ENCODE results near the gene SNCG. TPM values are rescaled to one million over a fixed set of nuclear protein-coding genes. Genes with fewer than 3 reads are reported as not detected.
"Not testable (repeated sequence)": the region's sequence is repeated elsewhere in the genome, so short reads cannot be mapped to it uniquely, and the experiment has no call there.

The SNCG gene
- total RNA-seq, 1 experiment from 2014 or later: 38.1 TPM

- no peak for DNase-seq
- Histone ChIP-seq H3K27me3 (no peaks in the 10 kb centered on the region), H3K4me3 (no peak overlapping the region), H3K9me3 (replicated peaks) (no peaks in the 10 kb centered on the region), H3K27ac (no peak overlapping the region), H3K4me1 (no peaks in the 10 kb centered on the region; the same call in none of the 2 replicates), H3K36me3 (no peaks in the 10 kb centered on the region)
These were observed 16.4 kb upstream of the SNCG start for GRCh38 chr10:86941991-86942421.

GRCh38 chr10:86942441-86943315, 15.7 kb upstream of the SNCG start:
- H3K27me3 ChIP-seq: no peaks in the 10 kb centered on the region
- no peak overlapping the region for H3K27ac ChIP-seq
- no peak for DNase-seq
- no peaks in the 10 kb centered on the region; the same call in none of the 2 replicates for H3K4me1 ChIP-seq
- no peak overlapping the region for H3K4me3 ChIP-seq
- H3K9me3 ChIP-seq (replicated peaks): no peaks in the 10 kb centered on the region
- no peaks in the 10 kb centered on the region for H3K36me3 ChIP-seq

GRCh38 chr10:86943316-86944030, 14.9 kb upstream of the SNCG start:
- H3K4me3 ChIP-seq: no peak overlapping the region
- no peaks in the 10 kb centered on the region for H3K36me3 ChIP-seq
- H3K27ac ChIP-seq: no peak overlapping the region
- H3K9me3 ChIP-seq (replicated peaks): no peaks in the 10 kb centered on the region
- no peaks in the 10 kb centered on the region; the same call in none of the 2 replicates for H3K4me1 ChIP-seq
- H3K27me3 ChIP-seq: no peaks in the 10 kb centered on the region
- DNase-seq: no peak

GRCh38 chr10:86944031-86944419, 14.4 kb upstream of the SNCG start:
- Histone ChIP-seq H3K36me3 (no peaks in the 10 kb centered on the region), H3K27me3 (no peaks in the 10 kb centered on the region), H3K9me3 (replicated peaks) (no peaks in the 10 kb centered on the region), H3K27ac (no peak overlapping the region), H3K4me3 (no peak overlapping the region), H3K4me1 (no peaks in the 10 kb centered on the region; the same call in none of the 2 replicates)
- no peak for DNase-seq

- Histone ChIP-seq H3K4me3 (no peak overlapping the region), H3K9me3 (replicated peaks) (no peaks in the 10 kb centered on the region), H3K36me3 (no peaks in the 10 kb centered on the region), H3K27me3 (no peaks in the 10 kb centered on the region), H3K4me1 (no peaks in the 10 kb centered on the region; the same call in none of the 2 replicates), H3K27ac (no peak overlapping the region)
- DNase-seq: no peak
These were observed 13.9 kb upstream of the SNCG start for GRCh38 chr10:86944471-86944870.

GRCh38 chr10:86944907-86945306, 13.5 kb upstream of the SNCG start:
- no peak overlapping the region for H3K4me3 ChIP-seq
- H3K27me3 ChIP-seq: no peaks in the 10 kb centered on the region
- DNase-seq: no peak
- H3K27ac ChIP-seq: no peak overlapping the region
- H3K36me3 ChIP-seq: no peaks in the 10 kb centered on the region
- H3K4me1 ChIP-seq: no peaks in the 10 kb centered on the region; the same call in none of the 2 replicates
- H3K9me3 ChIP-seq (replicated peaks): no peaks in the 10 kb centered on the region

- no peaks in the 10 kb centered on the region for H3K9me3 ChIP-seq (replicated peaks)
- peak; percentile 70 to 77 for DNase-seq
- H3K4me3 ChIP-seq: peak overlapping the region; percentile 34
- no peak overlapping the region for H3K27ac ChIP-seq
- H3K36me3 ChIP-seq: no peaks in the 10 kb centered on the region
- H3K27me3 ChIP-seq: no peaks in the 10 kb centered on the region
- no peaks in the 10 kb centered on the region; the same call in none of the 2 replicates for H3K4me1 ChIP-seq
These were observed 12.8 kb upstream of the SNCG start for GRCh38 chr10:86945361-86946212.

- Histone ChIP-seq H3K4me1 (no peaks in the 10 kb centered on the region; the same call in none of the 2 replicates), H3K36me3 (no peaks in the 10 kb centered on the region), H3K4me3 (no peak overlapping the region), H3K27me3 (no peaks in the 10 kb centered on the region), H3K27ac (no peak overlapping the region), H3K9me3 (replicated peaks) (no peaks in the 10 kb centered on the region)
- DNase-seq: peak; percentile 49 to 58
These were observed 11.9 kb upstream of the SNCG start for GRCh38 chr10:86946213-86947155.

GRCh38 chr10:86947806-86948205, 10.6 kb upstream of the SNCG start:
- not testable (repeated sequence) for DNase-seq; H3K36me3 ChIP-seq; H3K27ac ChIP-seq; H3K27me3 ChIP-seq; H3K4me3 ChIP-seq; H3K4me1 ChIP-seq; H3K9me3 ChIP-seq (replicated peaks)

GRCh38 chr10:86950349-86950748, 8.1 kb upstream of the SNCG start:
- no peaks in the 10 kb centered on the region for H3K27me3 ChIP-seq
- no peak overlapping the region for H3K27ac ChIP-seq

GRCh38 chr10:86951184-86951761, 7.1 kb upstream of the SNCG start:
- H3K36me3 ChIP-seq: no peaks in the 10 kb centered on the region
- H3K4me1 ChIP-seq: no peaks in the 10 kb centered on the region
- no peak for DNase-seq
- H3K4me3 ChIP-seq: no peak overlapping the region
- H3K27ac ChIP-seq: no peak overlapping the region
- no peaks in the 10 kb centered on the region for H3K9me3 ChIP-seq (replicated peaks)
- H3K27me3 ChIP-seq: no peaks in the 10 kb centered on the region

More at GRCh38 chr10:86950349-86950748, 8.1 kb upstream of the SNCG start:
- H3K9me3 ChIP-seq (replicated peaks): no peaks in the 10 kb centered on the region
- H3K4me3 ChIP-seq: no peak overlapping the region
- no peak for DNase-seq
- no peaks in the 10 kb centered on the region; the same call in none of the 2 replicates for H3K4me1 ChIP-seq
- no peaks in the 10 kb centered on the region for H3K36me3 ChIP-seq

- Histone ChIP-seq H3K27me3 (no peaks in the 10 kb centered on the region), H3K36me3 (no peaks in the 10 kb centered on the region), H3K4me3 (no peak overlapping the region), H3K9me3 (replicated peaks) (no peaks in the 10 kb centered on the region), H3K4me1 (no peaks in the 10 kb centered on the region; the same call in 1 of the 2 replicates), H3K27ac (no peak overlapping the region)
- DNase-seq: no peak
These were observed 6.3 kb upstream of the SNCG start for GRCh38 chr10:86952106-86952505.

- DNase-seq; H3K9me3 ChIP-seq (replicated peaks); H3K27ac ChIP-seq; H3K27me3 ChIP-seq; H3K4me3 ChIP-seq; H3K4me1 ChIP-seq; H3K36me3 ChIP-seq: not testable (repeated sequence)
These were observed 5.7 kb upstream of the SNCG start for GRCh38 chr10:86952697-86953096.

All from SJCRH30 (cell line).